H9 (cell line): ENCODE data around the gene ITGAE. TPM values are rescaled to one million over a fixed set of nuclear protein-coding genes. Genes with fewer than 3 reads are reported as not detected.

Experiments
- DNase-seq: peaks from one replicate; pipeline ENCODE4 v3.0.0-alpha.2; 2017
- H2AFZ ChIP-seq: one replicate; pipeline ENCODE4 v1.6.1; 2013; ENCODE audit warnings: mild to moderate bottlenecking, low read length, control low read depth, moderate library complexity
- H2AK5ac ChIP-seq: 2 replicates; pipeline ENCODE4 v1.6.1; 2013; ENCODE audit warnings: low read length, control low read depth, mixed read lengths; ENCODE audit not compliant: insufficient read length
- H2BK120ac ChIP-seq: one replicate; pipeline ENCODE4 v1.6.1; 2013; ENCODE audit warnings: low read depth, mild to moderate bottlenecking, low read length, control low read depth, inconsistent platforms; ENCODE audit not compliant: poor library complexity, severe bottlenecking
- H2BK12ac ChIP-seq: 2 replicates; pipeline ENCODE4 v1.6.1; 2013; ENCODE audit warnings: low read length, control low read depth, mixed read lengths, low read depth; ENCODE audit not compliant: insufficient read length
- H2BK15ac ChIP-seq: 2 replicates; pipeline ENCODE4 v1.6.1; 2013; ENCODE audit warnings: low read depth, low read length, control low read depth
- H2BK20ac ChIP-seq: one replicate; pipeline ENCODE4 v1.6.1; 2013; ENCODE audit warnings: low read depth, mild to moderate bottlenecking, low read length, control low read depth, inconsistent platforms; ENCODE audit not compliant: poor library complexity, severe bottlenecking
- H2BK5ac ChIP-seq: 2 replicates; pipeline ENCODE4 v1.6.1; 2013; ENCODE audit warnings: low read length, control low read depth, mixed read lengths; ENCODE audit not compliant: insufficient read length
- H3K14ac ChIP-seq: 2 replicates; pipeline ENCODE4 v1.6.1; 2013; ENCODE audit warnings: low read length, control low read depth; ENCODE audit not compliant: insufficient read depth
- H3K18ac ChIP-seq: 2 replicates; pipeline ENCODE4 v1.6.1; 2013; ENCODE audit warnings: low read depth, mild to moderate bottlenecking, mixed read lengths, low read length, control low read depth; ENCODE audit not compliant: insufficient read length
- H3K23ac ChIP-seq: 2 replicates; pipeline ENCODE4 v1.6.1; 2013; ENCODE audit warnings: low read length, control low read depth, mixed read lengths, low read depth; ENCODE audit not compliant: insufficient read length
- H3K23me2 ChIP-seq: 2 replicates; pipeline ENCODE4 v1.6.1; 2013; ENCODE audit warnings: low read depth, mild to moderate bottlenecking, mixed read lengths, low read length, control low read depth; ENCODE audit not compliant: insufficient read length, poor library complexity, severe bottlenecking
- H3K27ac ChIP-seq: 2 replicates; pipeline ENCODE4 v1.5.1; 2013; ENCODE audit warnings: low read length, control low read depth, mixed read lengths, low read depth; ENCODE audit not compliant: insufficient read length
- H3K27me3 ChIP-seq: 2 replicates; pipeline ENCODE4 v1.6.1; 2013; ENCODE audit warnings: low read length, control low read depth, inconsistent platforms; ENCODE audit not compliant: insufficient read depth
- H3K4ac ChIP-seq: 2 replicates; pipeline ENCODE4 v1.6.1; 2013; ENCODE audit warnings: low read depth, mild to moderate bottlenecking, control low read depth, inconsistent platforms, low read length, moderate library complexity
- H3K4me1 ChIP-seq: 2 replicates; pipeline ENCODE4 v1.6.1; 2013; ENCODE audit warnings: low read length, control low read depth, inconsistent platforms; ENCODE audit not compliant: insufficient read depth
- H3K4me2 ChIP-seq: 2 replicates; pipeline ENCODE4 v1.6.1; 2013; ENCODE audit warnings: low read length, control low read depth, mixed read lengths; ENCODE audit not compliant: insufficient read length, insufficient read depth
- H3K56ac ChIP-seq: 2 replicates; pipeline ENCODE4 v1.6.1; 2013; ENCODE audit warnings: low read depth, mild to moderate bottlenecking, mixed read lengths, low read length, control low read depth; ENCODE audit not compliant: insufficient read length
- H3K79me1 ChIP-seq: 2 replicates; pipeline ENCODE4 v1.6.1; 2013; ENCODE audit warnings: low read depth, mild to moderate bottlenecking, moderate library complexity, low read length, control low read depth, inconsistent platforms; ENCODE audit not compliant: insufficient read depth, poor library complexity, severe bottlenecking
- H3K79me2 ChIP-seq: 2 replicates; pipeline ENCODE4 v1.6.1; 2013; ENCODE audit warnings: low read length, control low read depth, inconsistent platforms; ENCODE audit not compliant: insufficient read depth
- H3K9ac ChIP-seq: 2 replicates; pipeline ENCODE4 v1.6.1; 2013; ENCODE audit warnings: low read length, control low read depth, mixed read lengths; ENCODE audit not compliant: insufficient read length; ENCODE audit errors: extremely low read depth
- H3K9me3 ChIP-seq: one replicate; pipeline ENCODE4 v1.6.1; 2013; ENCODE audit warnings: low read depth, low read length, inconsistent platforms; ENCODE audit not compliant: control insufficient read depth
- H3T11ph ChIP-seq: one replicate; pipeline ENCODE4 v1.6.1; 2013; ENCODE audit warnings: mild to moderate bottlenecking, low read length, control low read depth, inconsistent platforms
- H4K20me1 ChIP-seq: one replicate; pipeline ENCODE4 v1.6.1; 2013; ENCODE audit not compliant: control insufficient read depth, insufficient read length, insufficient read depth
- H4K5ac ChIP-seq: 2 replicates; pipeline ENCODE4 v1.6.1; 2013; ENCODE audit warnings: low read depth, mild to moderate bottlenecking, mixed read lengths, low read length, control low read depth; ENCODE audit not compliant: insufficient read length
- H4K8ac ChIP-seq: replicated peaks from 2 replicates; pipeline ENCODE4 v1.6.1; 2013; ENCODE audit warnings: low read length, control low read depth, mixed read lengths, low read depth; ENCODE audit not compliant: insufficient read length
- H4K91ac ChIP-seq: 2 replicates; pipeline ENCODE4 v1.6.1; 2013; ENCODE audit warnings: low read depth, mild to moderate bottlenecking, moderate library complexity, mixed read lengths, low read length, control low read depth; ENCODE audit not compliant: insufficient read length
- H3K27ac Mint-ChIP-seq, 3 experiments: 2 replicates in 2 of 3; 3 replicates in 1 of 3; pipeline ENCODE4 v1.8.0; 2020 to 2021; ENCODE audit warnings: mixed read lengths in 3 of 3, mild to moderate bottlenecking in 1 of 3, moderate library complexity in 1 of 3
- H3K27me3 Mint-ChIP-seq: 2 replicates; pipeline ENCODE4 v1.8.0; 2021; ENCODE audit warnings: low read depth, mild to moderate bottlenecking, moderate library complexity, mixed read lengths
- H3K36me3 Mint-ChIP-seq, 3 experiments: 2 replicates in 2 of 3; 3 replicates in 1 of 3; pipeline ENCODE4 v1.8.0; 2020 to 2021; ENCODE audit warnings: low read depth in 3 of 3, mixed read lengths in 3 of 3; ENCODE audit not compliant: insufficient read depth in 1 of 3
- H3K4me1 Mint-ChIP-seq, 2 experiments: 2 replicates each; pipeline ENCODE4 v1.8.0; 2020; ENCODE audit warnings: mixed read lengths in 2 of 2
- H3K4me3 Mint-ChIP-seq, 2 experiments: 2 replicates in 1 of 2; 3 replicates in 1 of 2; pipeline ENCODE4 v1.8.0; 2020 to 2021; ENCODE audit warnings: mild to moderate bottlenecking in 2 of 2, mixed read lengths in 2 of 2, moderate library complexity in 1 of 2
- H3K9me3 Mint-ChIP-seq, 2 experiments: 2 replicates in 1 of 2; 3 replicates in 1 of 2; pipeline ENCODE4 v1.8.0; 2020; ENCODE audit warnings: mild to moderate bottlenecking in 2 of 2, mixed read lengths in 2 of 2, moderate library complexity in 1 of 2
- WGBS: extraction: QIAGEN DNeasy Blood & Tissue Kit; methylation state at CpG from one replicate; pipeline ENCODE4 v1.1.7; 2013; ENCODE audit warnings: missing lambda C conversion rate, low lambda C conversion rate, mixed read lengths; ENCODE audit not compliant: insufficient read length; ENCODE audit errors: extremely low coverage; 5-methylcytosine and 5-hydroxymethylcytosine counted together
- total RNA-seq: library from RNA; stranded (reverse); gene quantifications from 2 replicates; pipeline ENCODE4 v1.2.1, GENCODE V29; 2021
- TF ChIP-seq, protein P1 (sequence below): fragments of 200-600 bp; sonication (generic); conservative IDR thresholded peaks from 3 replicates; pipeline ENCODE4 v1.8.0; 2021; ENCODE audit warnings: antibody characterized with exemption, mild to moderate bottlenecking

The ITGAE gene
- total RNA-seq, 1 experiment from 2014 or later, result 23.5 TPM

DNA sequence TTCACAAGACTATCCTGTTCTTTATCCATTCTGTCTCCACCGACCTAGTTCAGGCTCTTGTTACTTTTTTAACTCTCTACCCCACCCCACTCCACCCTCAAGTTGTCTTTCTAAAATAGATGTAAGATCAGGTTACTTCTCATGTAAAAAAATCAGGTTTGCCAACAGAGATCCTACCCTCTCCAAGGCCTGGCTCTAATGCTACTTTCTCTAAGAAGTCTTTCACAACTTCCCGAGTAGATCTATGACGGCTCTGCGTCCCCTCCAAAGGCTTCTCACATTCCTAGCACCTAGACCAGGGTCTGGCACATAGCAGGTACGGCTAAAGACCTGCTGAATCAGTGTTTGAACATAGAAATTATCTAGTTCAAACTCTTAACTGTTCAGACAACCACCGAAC is 14.1 kb upstream of the ITGAE start:
- H3K4me1 ChIP-seq, result no peaks in the 10 kb centered on the region
- no peak overlapping the region for H4K5ac ChIP-seq
- H3K27me3 ChIP-seq, result no peaks in the 10 kb centered on the region
- no peak overlapping the region for H2BK5ac ChIP-seq
- H4K91ac ChIP-seq, result no peak overlapping the region
- H3K79me2 ChIP-seq, result no peaks in the 10 kb centered on the region
- Mint-ChIP-seq H3K36me3 (peaks cover 31 to 84% (median 77%) of the 10 kb centered on the region in 3 experiments; a peak in 6 of 7 replicates), H3K27ac (peak overlapping the region in 2 of 3 experiments; percentile 87 to 89; a peak in 2 of 7 replicates), H3K4me3 (no peak overlapping the region), H3K27me3 (no peaks in the 10 kb centered on the region), H3K4me1 (no peaks in the 10 kb centered on the region), H3K9me3 (no peaks in the 10 kb centered on the region)
- no peak overlapping the region for H2BK15ac ChIP-seq
- H3K9me3 ChIP-seq, result no peaks in the 10 kb centered on the region
- no peak overlapping the region for H3K18ac ChIP-seq
- H2BK20ac ChIP-seq, result no peak overlapping the region
- H3K4ac ChIP-seq, result no peak overlapping the region
- TF ChIP-seq, protein P1, sequence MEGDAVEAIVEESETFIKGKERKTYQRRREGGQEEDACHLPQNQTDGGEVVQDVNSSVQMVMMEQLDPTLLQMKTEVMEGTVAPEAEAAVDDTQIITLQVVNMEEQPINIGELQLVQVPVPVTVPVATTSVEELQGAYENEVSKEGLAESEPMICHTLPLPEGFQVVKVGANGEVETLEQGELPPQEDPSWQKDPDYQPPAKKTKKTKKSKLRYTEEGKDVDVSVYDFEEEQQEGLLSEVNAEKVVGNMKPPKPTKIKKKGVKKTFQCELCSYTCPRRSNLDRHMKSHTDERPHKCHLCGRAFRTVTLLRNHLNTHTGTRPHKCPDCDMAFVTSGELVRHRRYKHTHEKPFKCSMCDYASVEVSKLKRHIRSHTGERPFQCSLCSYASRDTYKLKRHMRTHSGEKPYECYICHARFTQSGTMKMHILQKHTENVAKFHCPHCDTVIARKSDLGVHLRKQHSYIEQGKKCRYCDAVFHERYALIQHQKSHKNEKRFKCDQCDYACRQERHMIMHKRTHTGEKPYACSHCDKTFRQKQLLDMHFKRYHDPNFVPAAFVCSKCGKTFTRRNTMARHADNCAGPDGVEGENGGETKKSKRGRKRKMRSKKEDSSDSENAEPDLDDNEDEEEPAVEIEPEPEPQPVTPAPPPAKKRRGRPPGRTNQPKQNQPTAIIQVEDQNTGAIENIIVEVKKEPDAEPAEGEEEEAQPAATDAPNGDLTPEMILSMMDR, result no peak
- no peak overlapping the region for H3K4me2 ChIP-seq
- no peaks in the 10 kb centered on the region for H3K79me1 ChIP-seq
- no peak overlapping the region for H2BK120ac ChIP-seq
- no peak overlapping the region for H2BK12ac ChIP-seq
- no peak overlapping the region for H2AFZ ChIP-seq
- H3K14ac ChIP-seq, result no peak overlapping the region
- no peak overlapping the region for H3T11ph ChIP-seq
- no peak overlapping the region for H3K56ac ChIP-seq
- H3K27ac ChIP-seq, result no peak overlapping the region
- no peak overlapping the region for H4K8ac ChIP-seq
- H3K9ac ChIP-seq, result no peak overlapping the region
- no CpG with 5 or more reads among the region's 6 CpGs for WGBS
- no peak for DNase-seq
- H2AK5ac ChIP-seq, result no peak overlapping the region
- no peak overlapping the region for H3K23ac ChIP-seq
- no peaks in the 10 kb centered on the region for H4K20me1 ChIP-seq
- H3K23me2 ChIP-seq, result no peaks in the 10 kb centered on the region
